HG02610 (cell line): ENCODE measurements around the gene FLOT2.
"Not testable (repeated sequence)": the region's sequence is repeated elsewhere in the genome, so short reads cannot be mapped to it uniquely, and the experiment has no call there.

Experiments used
- ATAC-seq: cut with Tn5 transposase; IDR thresholded peaks from one replicate; pipeline ENCODE4 v1.9.1; 2021; ENCODE audit warnings: mild to moderate bottlenecking, moderate library complexity; ENCODE audit not compliant: unreplicated experiment

The FLOT2 gene

DNA sequence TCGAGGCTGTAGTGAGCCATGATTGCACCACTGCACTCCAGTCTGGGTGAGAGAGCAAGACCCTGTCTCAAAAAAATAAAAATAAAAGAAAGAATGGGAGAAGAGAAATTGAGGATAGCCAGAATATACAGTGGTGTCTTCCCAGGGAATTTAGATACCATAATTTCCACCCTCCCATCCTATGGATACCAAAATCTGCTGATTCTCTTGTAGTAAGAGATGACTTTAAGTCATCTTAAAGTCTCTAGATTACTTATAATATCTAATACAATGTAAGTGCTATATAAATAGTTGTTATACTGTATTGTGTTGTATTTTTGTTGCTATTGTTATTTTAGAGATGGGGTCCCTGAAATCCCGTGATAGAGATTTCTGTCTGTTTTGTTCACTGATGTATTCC, 44.2 kb downstream of the FLOT2 start:
- no peak for ATAC-seq

DNA sequence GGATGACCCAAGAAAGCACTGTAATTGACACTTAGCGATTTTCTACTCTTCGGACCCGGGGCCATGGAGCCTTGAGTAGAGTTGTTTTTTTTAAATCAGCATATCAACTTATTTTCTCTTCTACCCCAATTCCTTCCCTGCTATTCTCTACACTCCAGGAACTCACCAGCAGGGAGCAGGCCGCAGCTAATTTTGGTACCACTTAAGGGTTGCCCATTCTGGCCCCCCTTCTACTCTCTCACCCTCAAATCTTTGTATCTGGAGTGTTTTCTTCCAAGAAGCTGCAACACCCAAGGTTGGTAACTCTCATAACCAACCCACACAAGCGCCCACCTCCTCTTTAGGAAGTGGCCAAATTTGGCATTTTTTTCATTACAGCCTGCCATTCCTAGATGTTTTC, 48.3 kb downstream of the FLOT2 start:
- ATAC-seq: no peak

DNA sequence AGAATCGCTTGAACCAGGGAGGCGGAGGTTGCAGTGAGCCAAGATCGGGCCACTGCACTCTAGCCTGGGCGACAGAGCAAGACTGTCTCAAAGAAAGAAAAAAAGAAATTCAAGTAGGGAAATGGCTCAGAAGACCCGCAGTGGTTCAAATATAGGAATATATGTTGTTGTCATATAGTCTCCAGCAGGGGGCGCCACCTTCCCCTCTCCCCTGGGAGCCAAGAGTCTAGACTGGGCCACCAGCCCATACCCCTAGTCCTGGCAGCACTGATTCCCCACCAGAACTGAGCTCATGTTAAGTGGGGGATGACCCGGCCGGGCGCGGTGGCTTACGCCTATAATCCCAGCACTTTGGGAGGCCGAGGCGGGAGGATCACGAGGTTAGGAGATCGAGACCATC, 48.9 kb downstream of the FLOT2 start:
- not testable (repeated sequence) for ATAC-seq

DNA sequence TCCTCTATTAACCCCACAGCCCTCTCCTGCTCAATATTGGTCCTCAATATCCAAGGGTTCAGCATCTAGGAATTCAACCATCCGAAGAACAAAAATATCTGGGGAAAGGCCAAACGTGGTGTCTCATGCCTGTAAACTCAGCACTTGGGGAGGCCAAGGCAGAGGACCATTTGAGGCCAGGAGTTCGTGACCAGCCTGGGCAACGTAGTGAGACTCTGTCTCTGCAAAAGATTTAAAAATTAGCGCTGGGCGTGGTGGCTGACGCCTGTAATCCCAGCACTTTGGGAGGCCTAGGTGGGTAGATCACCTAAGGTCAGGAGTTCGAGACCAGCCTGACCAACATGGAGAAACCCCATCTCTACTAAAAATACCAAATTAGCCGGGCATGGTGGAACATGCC, 50.8 kb downstream of the FLOT2 start:
- ATAC-seq: not testable (repeated sequence)

DNA sequence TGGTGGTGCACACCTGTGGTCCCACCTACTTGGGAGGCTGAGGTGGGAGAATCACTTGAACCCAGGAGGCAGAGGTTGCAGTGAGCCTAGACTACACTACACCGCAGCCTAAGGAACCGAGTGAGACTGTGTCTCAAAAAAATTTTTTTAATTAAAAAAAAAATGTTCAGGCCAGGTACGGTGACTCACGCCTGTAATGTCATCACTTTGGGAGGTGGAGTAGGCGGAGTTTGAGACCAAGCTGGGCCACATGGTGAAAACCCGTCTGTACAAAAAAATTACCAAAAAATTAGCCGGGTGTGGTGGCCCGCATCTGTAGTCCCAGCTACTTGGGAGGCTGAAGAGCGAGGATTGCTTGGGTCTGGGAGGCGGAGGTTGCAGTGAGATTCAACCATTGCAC, 51.3 kb downstream of the FLOT2 start:
- no peak for ATAC-seq

DNA sequence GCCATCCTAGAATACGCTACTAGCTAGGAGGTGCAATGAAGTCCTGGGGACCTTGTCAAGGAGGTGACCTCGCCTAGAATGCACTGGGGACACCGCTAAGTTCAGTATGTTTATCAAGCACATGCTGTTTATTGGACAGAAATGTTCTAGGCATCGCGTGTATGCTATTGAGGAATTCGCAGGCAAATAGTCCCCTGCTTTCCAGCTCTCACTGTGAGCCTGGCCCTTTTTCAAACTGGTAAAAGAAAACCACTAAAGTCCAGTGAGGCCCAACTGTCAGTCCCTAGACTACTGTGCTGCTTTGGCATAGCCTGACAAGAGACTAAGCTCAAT, 53.8 kb downstream of the FLOT2 start:
- ATAC-seq: no peak

DNA sequence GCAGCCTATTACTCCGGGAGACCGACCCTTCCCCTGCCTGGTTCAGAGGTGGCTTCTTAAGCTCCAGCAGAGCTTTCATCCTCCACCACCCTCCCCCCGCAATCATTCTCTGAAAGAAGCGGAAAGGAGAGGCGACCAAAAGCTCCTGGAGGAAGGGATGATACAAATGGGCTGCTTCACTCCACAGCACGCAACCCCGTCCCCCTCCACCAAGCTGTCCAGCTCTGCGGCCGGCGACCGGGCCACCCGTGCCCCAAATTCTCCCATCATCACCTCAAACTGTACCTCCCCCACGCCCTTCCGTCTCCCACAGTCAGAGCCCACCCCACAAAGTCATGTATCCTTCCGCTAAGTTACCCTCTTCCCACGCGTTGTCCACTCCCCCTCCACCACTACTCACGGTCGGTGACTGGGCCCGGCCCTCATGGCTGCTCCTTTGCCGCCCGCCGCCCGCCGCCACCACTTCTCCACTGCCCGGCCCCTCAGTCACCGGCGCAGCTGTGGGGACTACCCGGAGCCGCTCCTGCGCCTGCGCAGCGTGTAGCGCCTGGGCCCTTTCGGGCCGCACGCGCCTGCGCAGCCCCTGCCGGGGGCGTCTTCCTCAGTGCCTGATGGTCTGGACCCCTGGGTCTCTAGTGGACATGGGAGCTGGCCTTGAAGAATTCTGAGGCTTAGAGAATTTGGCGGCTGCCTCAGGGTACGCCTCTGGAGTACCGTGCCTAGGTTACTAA, 55.1 kb downstream of the FLOT2 start, which contains the start of gene FAM222B:
Gene FAM222B (minus strand): TSS at position 509 of the 731 bp plus-strand sequence. CDS start 76,123 bp downstream, outside the sequence.
- peak; percentile 84 for ATAC-seq

DNA sequence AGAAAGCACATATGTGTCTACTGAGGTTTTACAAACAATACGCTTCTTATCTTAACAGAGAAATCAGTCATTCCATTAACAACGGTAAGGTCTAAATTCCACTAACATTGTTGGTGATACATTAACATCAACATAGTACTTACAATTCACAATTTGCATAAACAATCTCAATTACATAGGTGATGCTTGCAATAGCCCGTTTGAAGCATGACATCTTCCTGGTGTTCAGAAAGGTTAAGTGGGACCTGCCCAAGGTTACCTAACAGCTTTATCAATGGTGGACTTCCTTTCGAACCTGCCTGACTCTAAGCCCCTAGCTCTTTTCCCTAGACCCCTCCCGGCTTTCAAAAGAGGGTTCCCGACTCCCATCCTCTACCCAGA, 55.6 kb downstream of the FLOT2 start:
- ATAC-seq: no peak

DNA sequence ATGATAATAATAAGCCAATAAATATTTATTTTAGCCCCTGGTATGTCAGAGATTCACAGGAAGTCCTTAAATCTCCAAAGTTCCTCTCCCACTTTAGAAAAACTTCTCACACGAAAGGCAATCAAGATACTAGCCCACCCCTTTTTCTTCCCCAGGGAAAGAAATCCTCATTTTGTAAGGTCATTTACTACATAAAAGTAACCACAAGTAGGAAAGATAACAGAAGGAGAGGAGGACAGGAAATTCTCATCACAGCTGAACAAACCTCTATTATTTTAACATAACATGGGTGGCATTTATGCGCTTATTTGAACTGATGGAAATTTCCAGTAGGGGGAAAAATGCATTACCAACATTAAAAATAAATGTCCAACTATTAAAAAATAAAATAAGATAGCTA, 58.3 kb downstream of the FLOT2 start:
- ATAC-seq: no peak

DNA sequence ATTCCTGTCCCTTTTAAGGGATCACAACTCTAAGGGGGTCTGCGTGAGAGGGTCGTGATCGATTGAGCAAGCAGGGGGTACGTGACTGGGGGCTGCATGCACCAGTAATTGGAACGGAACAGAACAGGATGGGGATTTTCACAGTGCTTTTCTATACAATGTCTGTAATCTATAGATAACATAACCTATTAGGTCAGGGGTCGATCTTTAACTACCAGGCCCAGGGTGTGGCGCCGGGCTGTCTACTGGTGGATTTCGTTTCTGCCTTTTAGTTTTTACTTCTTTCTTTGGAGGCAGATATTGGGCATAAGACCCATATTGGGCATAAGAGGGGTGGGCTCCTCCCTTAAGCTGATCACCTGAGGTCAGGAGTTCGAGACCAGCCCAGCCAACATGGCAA, 61.0 kb downstream of the FLOT2 start:
- not testable (repeated sequence) for ATAC-seq

DNA sequence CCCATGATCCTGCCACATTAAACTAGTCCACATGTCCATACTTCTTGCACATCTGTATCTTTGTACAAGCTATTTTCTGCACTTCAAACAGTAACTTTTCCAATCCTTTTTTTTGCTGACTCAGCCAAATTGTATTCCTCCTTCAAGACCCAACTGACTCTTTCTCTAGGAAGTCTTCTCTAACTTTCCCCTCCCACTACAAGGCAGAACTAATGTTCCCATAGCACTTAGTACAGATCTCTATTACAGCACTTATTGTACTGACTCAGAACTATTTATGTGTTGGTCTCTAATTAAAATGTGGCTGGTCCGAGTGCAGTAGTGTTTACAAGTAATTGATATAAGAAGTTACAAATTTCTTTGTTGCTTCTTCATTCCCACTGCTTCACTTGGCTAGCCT, 63.1 kb downstream of the FLOT2 start:
- ATAC-seq: no peak
